ENCODE results near the gene UMODL1. TPM values are rescaled to one million over a fixed set of nuclear protein-coding genes. Genes with fewer than 3 reads are reported as not detected.

The UMODL1 gene
- total and polyA plus RNA-seq, 2 of the 13 experiments (the other 11 are each of a cell fraction or from before 2014, with no cell fraction given), result not detected

DNA sequence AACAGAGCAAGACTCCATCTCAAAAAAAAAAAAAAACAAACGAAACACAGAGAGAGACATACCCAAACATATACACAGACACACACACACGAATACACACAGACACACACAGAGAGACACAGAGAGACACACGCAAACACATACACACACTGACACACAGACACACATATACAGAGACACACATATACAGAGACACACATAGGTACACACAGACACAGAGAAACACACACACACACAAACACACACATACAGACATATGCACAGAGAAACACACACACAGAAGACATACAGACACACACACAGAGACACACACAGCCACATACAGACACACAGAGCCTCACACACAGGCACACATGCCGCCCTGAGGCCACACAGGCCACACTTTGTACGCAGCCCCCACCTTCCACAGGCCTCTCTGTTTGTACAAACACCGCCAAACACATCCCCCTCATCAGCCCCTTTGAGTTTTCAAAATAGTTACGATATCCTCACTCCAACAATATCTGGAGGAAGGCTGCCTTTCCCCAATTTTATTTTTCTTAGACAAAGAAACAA lies 90.4 kb downstream of the UMODL1 start:
- intact Hi-C loops (cut with micrococcal nuclease; ENCODE audit: unreplicated experiment) (no loop called here), in situ Hi-C loops (cut with HindIII; ENCODE audit: extremely low pct_ligation_motif_present, low pct_unique_long_range_greater_than_20kb) (no loop called here)
- Histone ChIP-seq H3K9me3 (ENCODE audit: low read length) (no peaks in the 10 kb centered on the region), H3K36me3 (replicated peaks in 1 of 2; ENCODE audit: control insufficient read depth in 1 of 2, insufficient read depth in 2 of 2, low read length in 2 of 2) (no peaks in the 10 kb centered on the region), H3K9ac (ENCODE audit: insufficient read depth, low read depth, low read length) (no peak overlapping the region), H3K27me3 (ENCODE audit: control insufficient read depth in 1 of 2, insufficient read depth in 2 of 2, low read length in 2 of 2) (peaks cover 2 to 3% of the 10 kb centered on the region in 2 experiments; a peak in 3 of 5 replicates), H3K4me1 (ENCODE audit: insufficient read depth, low read length) (0 out of 2 replicates have a peak, but pooled peaks cover 7% of the 10 kb centered on the region), H3K27ac (ENCODE audit: extremely low read length, insufficient read depth, low read length) (no peak overlapping the region), H2AFZ (ENCODE audit: low read length) (no peak overlapping the region), H3K4me2 (ENCODE audit: low read depth, low read length) (no peak overlapping the region), H4K20me1 (ENCODE audit: insufficient read depth, low read length) (no peaks in the 10 kb centered on the region), H3K4me3 (replicated peaks in 1 of 3; ENCODE audit: insufficient read depth in 1 of 3, low read depth in 2 of 3, low read length in 3 of 3) (no peak overlapping the region), H3K79me2 (ENCODE audit: insufficient read depth, low read length) (no peaks in the 10 kb centered on the region)
- no peak for ATAC-seq
- TF ChIP-seq LCORL (IDR thresholded peaks at IDR 0.05) (0 out of 2 replicates have a peak, but pooled peaks have one; percentile 29), LCORL (CRISPR knock-in tag; IDR thresholded peaks at IDR 0.05) (no peak), FOXA1 (IDR thresholded peaks at IDR 0.05) (peak; percentile 22; the same call in 1 of the 2 replicates), FOXA1 (CRISPR knock-in tag; IDR thresholded peaks at IDR 0.05) (no peak), NFE2L2 (IDR thresholded peaks at IDR 0.05; ENCODE audit: low read length) (no peak), ZNF382 (CRISPR knock-in tag; IDR thresholded peaks at IDR 0.05; ENCODE audit: borderline replicate concordance) (no peak), RBFOX2 (IDR thresholded peaks at IDR 0.05; ENCODE audit: low read depth, low read length) (no peak)
- TF ChIP-seq, protein P1, sequence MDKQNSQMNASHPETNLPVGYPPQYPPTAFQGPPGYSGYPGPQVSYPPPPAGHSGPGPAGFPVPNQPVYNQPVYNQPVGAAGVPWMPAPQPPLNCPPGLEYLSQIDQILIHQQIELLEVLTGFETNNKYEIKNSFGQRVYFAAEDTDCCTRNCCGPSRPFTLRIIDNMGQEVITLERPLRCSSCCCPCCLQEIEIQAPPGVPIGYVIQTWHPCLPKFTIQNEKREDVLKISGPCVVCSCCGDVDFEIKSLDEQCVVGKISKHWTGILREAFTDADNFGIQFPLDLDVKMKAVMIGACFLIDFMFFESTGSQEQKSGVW (CRISPR knock-in tag; IDR thresholded peaks at IDR 0.05; ENCODE audit: borderline replicate concordance), result no peak
- TF ChIP-seq, protein P2, sequence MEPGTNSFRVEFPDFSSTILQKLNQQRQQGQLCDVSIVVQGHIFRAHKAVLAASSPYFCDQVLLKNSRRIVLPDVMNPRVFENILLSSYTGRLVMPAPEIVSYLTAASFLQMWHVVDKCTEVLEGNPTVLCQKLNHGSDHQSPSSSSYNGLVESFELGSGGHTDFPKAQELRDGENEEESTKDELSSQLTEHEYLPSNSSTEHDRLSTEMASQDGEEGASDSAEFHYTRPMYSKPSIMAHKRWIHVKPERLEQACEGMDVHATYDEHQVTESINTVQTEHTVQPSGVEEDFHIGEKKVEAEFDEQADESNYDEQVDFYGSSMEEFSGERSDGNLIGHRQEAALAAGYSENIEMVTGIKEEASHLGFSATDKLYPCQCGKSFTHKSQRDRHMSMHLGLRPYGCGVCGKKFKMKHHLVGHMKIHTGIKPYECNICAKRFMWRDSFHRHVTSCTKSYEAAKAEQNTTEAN (CRISPR knock-in tag; conservative IDR thresholded peaks at IDR 0.05), result no peak
- no TSS peak for BruUV-seq (replicated peaks)
- 23% methylated on average over 7 of the region's 7 CpGs for whole genome bisulfite sequencing (ENCODE audit: low lambda C conversion rate)
- ChIA-PET CTCF (ENCODE audit: low intra/inter-chr PET ratio, low total read pairs) (no interaction called here), POLR2A (no interaction called here)
- no peak for FAIRE-seq
- no peak for DNase-seq (ENCODE audit: low spot score)
